Transverse colon (tissue), 4 donors: Measurements from ENCODE around the gene HRC.

Source experiments
- EP300 ChIP-seq: sonication (generic); formaldehyde crosslinking; IDR thresholded peaks from one replicate; pipeline ENCODE4 v1.6.1; 2017; ENCODE audit warnings: antibody characterized with exemption, low read depth
- POLR2A ChIP-seq: fragments of 450-650 bp; IDR thresholded peaks from one replicate; pipeline ENCODE4 v1.6.1; 2016; ENCODE audit warnings: antibody characterized with exemption, mild to moderate bottlenecking, moderate library complexity
- POLR2AphosphoS5 ChIP-seq, 3 donors: sonication (generic); formaldehyde crosslinking; IDR thresholded peaks; one replicate each; pipeline ENCODE4 v1.6.1; 2016; ENCODE audit warnings: antibody characterized with exemption in 3 of 3
- TF ChIP-seq, protein P1 (sequence below), 5 experiments: fragments of 200-600 bp in 3 of 5; fragments of 450-650 bp in 2 of 5; sonication (generic) in 3 of 5; IDR thresholded peaks; 1 replicate in 2 of 5; 2 replicates in 3 of 5; pipeline ENCODE4 v1.5.1; 2016 to 2017; ENCODE audit warnings: antibody characterized with exemption in 5 of 5, inconsistent platforms in 3 of 5, mild to moderate bottlenecking in 2 of 5, moderate library complexity in 1 of 5

DNA sequence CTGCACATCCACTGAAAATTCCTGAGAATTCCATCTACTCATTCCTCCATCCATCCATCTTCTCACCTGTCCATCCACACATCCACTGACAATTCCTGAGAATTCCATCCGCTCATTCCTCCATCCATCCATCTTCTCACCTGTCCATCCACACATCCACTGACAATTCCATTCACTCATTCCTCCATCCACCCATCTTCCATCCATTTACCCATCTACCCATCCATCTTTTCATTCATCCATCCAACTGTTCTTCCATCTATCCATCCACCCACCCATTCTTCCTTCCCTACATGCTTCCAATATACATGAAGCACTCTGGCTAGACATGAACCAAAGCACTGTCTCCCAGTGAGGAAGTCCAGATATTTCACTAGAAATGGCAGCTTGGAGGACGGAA is 18.0 kb upstream of the HRC start:
- TF ChIP-seq POLR2AphosphoS5 (IDR thresholded peaks at IDR 0.05) (no peak), POLR2A (no peak), EP300 (no peak)
- TF ChIP-seq, protein P1, sequence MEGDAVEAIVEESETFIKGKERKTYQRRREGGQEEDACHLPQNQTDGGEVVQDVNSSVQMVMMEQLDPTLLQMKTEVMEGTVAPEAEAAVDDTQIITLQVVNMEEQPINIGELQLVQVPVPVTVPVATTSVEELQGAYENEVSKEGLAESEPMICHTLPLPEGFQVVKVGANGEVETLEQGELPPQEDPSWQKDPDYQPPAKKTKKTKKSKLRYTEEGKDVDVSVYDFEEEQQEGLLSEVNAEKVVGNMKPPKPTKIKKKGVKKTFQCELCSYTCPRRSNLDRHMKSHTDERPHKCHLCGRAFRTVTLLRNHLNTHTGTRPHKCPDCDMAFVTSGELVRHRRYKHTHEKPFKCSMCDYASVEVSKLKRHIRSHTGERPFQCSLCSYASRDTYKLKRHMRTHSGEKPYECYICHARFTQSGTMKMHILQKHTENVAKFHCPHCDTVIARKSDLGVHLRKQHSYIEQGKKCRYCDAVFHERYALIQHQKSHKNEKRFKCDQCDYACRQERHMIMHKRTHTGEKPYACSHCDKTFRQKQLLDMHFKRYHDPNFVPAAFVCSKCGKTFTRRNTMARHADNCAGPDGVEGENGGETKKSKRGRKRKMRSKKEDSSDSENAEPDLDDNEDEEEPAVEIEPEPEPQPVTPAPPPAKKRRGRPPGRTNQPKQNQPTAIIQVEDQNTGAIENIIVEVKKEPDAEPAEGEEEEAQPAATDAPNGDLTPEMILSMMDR (IDR thresholded peaks at IDR 0.05): no peak
